ENCODE data around the gene CDK14. TPM values are rescaled to one million over a fixed set of nuclear protein-coding genes. Genes with fewer than 3 reads are reported as not detected.

Gene CDK14
- total RNA-seq, 1 experiment from 2014 or later = 39.1 TPM

DNA sequence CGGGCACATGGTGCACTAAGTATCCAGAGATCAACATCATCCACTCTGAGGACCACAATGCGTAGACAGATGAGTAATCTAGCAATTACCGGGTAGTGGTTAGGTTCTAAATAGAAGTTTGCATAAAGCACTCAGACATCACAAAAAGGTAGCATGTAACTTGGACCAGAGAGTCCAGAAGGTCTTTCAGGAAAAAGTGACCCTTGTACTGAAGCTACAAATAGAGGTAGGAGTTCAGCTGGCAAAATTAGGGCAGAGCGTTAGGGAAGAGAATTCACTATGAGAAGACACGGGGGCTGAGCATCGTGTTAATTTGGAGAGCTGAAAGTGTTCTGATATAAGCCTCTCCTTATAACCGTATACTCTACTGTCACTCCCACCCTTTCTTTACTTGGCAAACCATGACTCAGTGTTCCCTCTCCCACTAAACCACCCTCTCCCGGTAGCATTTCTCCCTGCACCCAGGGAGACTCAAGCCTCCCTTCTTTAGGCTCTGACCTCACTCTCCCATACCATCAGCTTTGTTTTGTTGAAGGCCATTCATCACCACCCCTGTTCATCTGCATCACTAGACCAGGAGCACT is 445.9 kb downstream of the CDK14 start:
- Histone ChIP-seq H3K27ac (no peak overlapping the region), H3K4me2 (no peak overlapping the region), H2AFZ (no peak overlapping the region), H3K36me3 (ENCODE audit: low read depth) (no peaks in the 10 kb centered on the region), H3K9me3 (ENCODE audit: insufficient read depth, low read depth) (no peaks in the 10 kb centered on the region), H3F3A (ENCODE audit: insufficient read depth, low read depth) (no peaks in the 10 kb centered on the region), H3K4me3 (no peak overlapping the region), H4K20me1 (ENCODE audit: insufficient read depth) (no peaks in the 10 kb centered on the region), H3K9me2 (ENCODE audit: insufficient read depth) (no peaks in the 10 kb centered on the region), H3K4me1 (replicated peaks; ENCODE audit: insufficient read depth) (no peaks in the 10 kb centered on the region), H3K27me3 (ENCODE audit: insufficient read depth, low read depth) (no peaks in the 10 kb centered on the region), H3K79me2 (ENCODE audit: low read depth) (no peaks in the 10 kb centered on the region)
- no peak for DNase-seq
- no TSS peak for BruUV-seq (replicated peaks)
- TF ChIP-seq, protein P1, sequence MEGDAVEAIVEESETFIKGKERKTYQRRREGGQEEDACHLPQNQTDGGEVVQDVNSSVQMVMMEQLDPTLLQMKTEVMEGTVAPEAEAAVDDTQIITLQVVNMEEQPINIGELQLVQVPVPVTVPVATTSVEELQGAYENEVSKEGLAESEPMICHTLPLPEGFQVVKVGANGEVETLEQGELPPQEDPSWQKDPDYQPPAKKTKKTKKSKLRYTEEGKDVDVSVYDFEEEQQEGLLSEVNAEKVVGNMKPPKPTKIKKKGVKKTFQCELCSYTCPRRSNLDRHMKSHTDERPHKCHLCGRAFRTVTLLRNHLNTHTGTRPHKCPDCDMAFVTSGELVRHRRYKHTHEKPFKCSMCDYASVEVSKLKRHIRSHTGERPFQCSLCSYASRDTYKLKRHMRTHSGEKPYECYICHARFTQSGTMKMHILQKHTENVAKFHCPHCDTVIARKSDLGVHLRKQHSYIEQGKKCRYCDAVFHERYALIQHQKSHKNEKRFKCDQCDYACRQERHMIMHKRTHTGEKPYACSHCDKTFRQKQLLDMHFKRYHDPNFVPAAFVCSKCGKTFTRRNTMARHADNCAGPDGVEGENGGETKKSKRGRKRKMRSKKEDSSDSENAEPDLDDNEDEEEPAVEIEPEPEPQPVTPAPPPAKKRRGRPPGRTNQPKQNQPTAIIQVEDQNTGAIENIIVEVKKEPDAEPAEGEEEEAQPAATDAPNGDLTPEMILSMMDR (conservative IDR thresholded peaks at IDR 0.05) = no peak
- no peak for TF ChIP-seq EZH2 (IDR thresholded peaks at IDR 0.05; ENCODE audit: low read depth)
- CTCF ChIA-PET = no interaction called here
- intact Hi-C loops (cut with micrococcal nuclease; ENCODE audit: unreplicated experiment) = loop anchor here (10.0 kb wide), 1 partner anchor 743 kb away; no protein-coding TSS in a partner anchor
- POLR2A ChIA-PET (ENCODE audit: unreplicated experiment) = no interaction called here

DNA sequence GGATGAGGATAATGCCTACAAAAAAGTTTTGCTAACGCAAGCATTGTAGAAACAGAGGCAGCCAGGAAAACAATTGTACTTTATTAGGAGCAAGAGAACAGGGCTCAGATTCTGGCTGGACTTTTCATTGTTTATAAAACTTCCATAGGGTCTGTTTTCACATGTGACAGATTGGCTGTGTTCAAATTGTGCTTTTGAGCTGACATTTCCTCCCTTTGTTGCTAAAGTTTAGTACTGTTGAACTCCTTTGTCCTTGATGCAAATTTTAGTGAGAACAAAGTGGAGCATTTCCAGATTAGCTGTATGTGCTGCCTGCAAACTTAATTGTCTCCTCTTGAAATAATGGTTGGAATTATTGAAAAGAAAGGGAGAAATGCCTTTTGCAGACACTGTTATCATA is 447.1 kb downstream of the CDK14 start:
- H3K4me2 ChIP-seq = no peak overlapping the region
- ChIA-PET CTCF (no interaction called here), POLR2A (ENCODE audit: unreplicated experiment) (no interaction called here)
- H3K9me2 ChIP-seq (ENCODE audit: insufficient read depth) = no peaks in the 10 kb centered on the region
- intact Hi-C loops (cut with micrococcal nuclease; ENCODE audit: unreplicated experiment) = loop anchor here (10.0 kb wide), 1 partner anchor 742 kb away; no protein-coding TSS in a partner anchor
- H2AFZ ChIP-seq = no peak overlapping the region
- TF ChIP-seq, protein P1 (conservative IDR thresholded peaks at IDR 0.05) = no peak
- TF ChIP-seq EZH2 (IDR thresholded peaks at IDR 0.05; ENCODE audit: low read depth) = no peak
- H4K20me1 ChIP-seq (ENCODE audit: insufficient read depth) = no peaks in the 10 kb centered on the region
- H3K9me3 ChIP-seq (ENCODE audit: insufficient read depth, low read depth) = no peaks in the 10 kb centered on the region
- no peaks in the 10 kb centered on the region for H3K79me2 ChIP-seq (ENCODE audit: low read depth)
- no peaks in the 10 kb centered on the region for H3F3A ChIP-seq (ENCODE audit: insufficient read depth, low read depth)
- H3K27me3 ChIP-seq (ENCODE audit: insufficient read depth, low read depth) = no peaks in the 10 kb centered on the region
- no peak overlapping the region for H3K4me3 ChIP-seq
- DNase-seq = no peak
- no peak overlapping the region for H3K27ac ChIP-seq
- BruUV-seq (replicated peaks) = no TSS peak
- no peaks in the 10 kb centered on the region for H3K4me1 ChIP-seq (replicated peaks; ENCODE audit: insufficient read depth)
- no peaks in the 10 kb centered on the region for H3K36me3 ChIP-seq (ENCODE audit: low read depth)

DNA sequence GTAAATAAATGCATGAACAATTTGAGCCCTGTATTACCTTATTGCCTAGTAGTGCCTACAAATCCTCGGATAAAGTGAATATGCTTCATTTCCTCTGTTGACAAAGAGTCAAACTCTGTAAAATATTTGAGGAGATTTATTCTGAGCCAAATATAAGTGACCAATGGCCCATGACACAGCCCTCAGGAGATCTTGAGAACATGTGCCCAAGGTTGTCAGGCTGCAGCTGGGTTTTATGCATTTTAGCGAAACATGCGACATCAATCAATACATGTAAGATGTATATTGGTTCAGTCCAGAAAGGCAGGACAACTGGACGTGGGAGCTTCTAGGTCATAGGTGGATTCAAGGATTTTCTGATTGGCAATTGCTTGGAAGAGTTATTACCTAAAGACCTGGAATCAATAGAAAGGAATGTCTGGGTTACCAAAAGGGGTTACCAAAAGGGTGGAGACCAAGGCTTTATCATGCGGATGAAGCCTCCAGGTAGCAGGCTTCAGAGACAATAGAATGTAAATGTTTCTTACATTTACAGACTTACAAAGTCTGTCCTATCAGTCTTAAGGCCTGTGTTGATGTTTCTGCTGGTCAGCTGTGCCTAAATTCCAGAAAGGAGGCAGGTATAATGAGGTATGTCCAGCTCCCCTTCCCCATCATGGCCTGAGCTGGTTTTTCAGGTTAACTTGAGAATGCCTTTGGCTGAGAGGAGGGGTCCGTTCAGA is 448.0 kb downstream of the CDK14 start:
- no TSS peak for BruUV-seq (replicated peaks)
- Histone ChIP-seq H2AFZ (no peak overlapping the region), H3K9me2 (ENCODE audit: insufficient read depth) (no peaks in the 10 kb centered on the region), H3K36me3 (ENCODE audit: low read depth) (no peaks in the 10 kb centered on the region), H3K4me2 (no peak overlapping the region), H3K79me2 (ENCODE audit: low read depth) (no peaks in the 10 kb centered on the region), H3K4me1 (replicated peaks; ENCODE audit: insufficient read depth) (no peaks in the 10 kb centered on the region), H4K20me1 (ENCODE audit: insufficient read depth) (no peaks in the 10 kb centered on the region), H3K4me3 (no peak overlapping the region), H3K27ac (no peak overlapping the region), H3K9me3 (ENCODE audit: insufficient read depth, low read depth) (no peaks in the 10 kb centered on the region), H3K27me3 (ENCODE audit: insufficient read depth, low read depth) (no peaks in the 10 kb centered on the region), H3F3A (ENCODE audit: insufficient read depth, low read depth) (no peaks in the 10 kb centered on the region)
- ChIA-PET CTCF (no interaction called here), POLR2A (ENCODE audit: unreplicated experiment) (interaction anchor here (0.5 to 0.6 kb wide), 2 partner anchors 449 to 624 kb away, joined by 4 to 7 read pairs; no protein-coding TSS in a partner anchor)
- no peak for DNase-seq
- intact Hi-C loops (cut with micrococcal nuclease; ENCODE audit: unreplicated experiment) = loop anchor here (10.0 kb wide), 1 partner anchor 741 kb away; no protein-coding TSS in a partner anchor
- TF ChIP-seq, protein P1 (conservative IDR thresholded peaks at IDR 0.05) = no peak
- no peak for TF ChIP-seq EZH2 (IDR thresholded peaks at IDR 0.05; ENCODE audit: low read depth)
